Activated CD8-positive, alpha-beta memory T cell treated with anti-CD3 and anti-CD28 coated beads, Interleukin-2, amount 50 U/mL, for 24 hours (primary cell): ENCODE measurements around the gene ANKRD44.

ENCODE experiments used
- DNase-seq: peaks from one replicate; pipeline ENCODE4 v3.0.0-alpha.2; 2020; ENCODE audit errors: extremely low read depth

ANKRD44 gene

GRCh38 chr2:197238043-197238365 is 72.6 kb downstream of the ANKRD44 start:
- DNase-seq: no peak

DNA sequence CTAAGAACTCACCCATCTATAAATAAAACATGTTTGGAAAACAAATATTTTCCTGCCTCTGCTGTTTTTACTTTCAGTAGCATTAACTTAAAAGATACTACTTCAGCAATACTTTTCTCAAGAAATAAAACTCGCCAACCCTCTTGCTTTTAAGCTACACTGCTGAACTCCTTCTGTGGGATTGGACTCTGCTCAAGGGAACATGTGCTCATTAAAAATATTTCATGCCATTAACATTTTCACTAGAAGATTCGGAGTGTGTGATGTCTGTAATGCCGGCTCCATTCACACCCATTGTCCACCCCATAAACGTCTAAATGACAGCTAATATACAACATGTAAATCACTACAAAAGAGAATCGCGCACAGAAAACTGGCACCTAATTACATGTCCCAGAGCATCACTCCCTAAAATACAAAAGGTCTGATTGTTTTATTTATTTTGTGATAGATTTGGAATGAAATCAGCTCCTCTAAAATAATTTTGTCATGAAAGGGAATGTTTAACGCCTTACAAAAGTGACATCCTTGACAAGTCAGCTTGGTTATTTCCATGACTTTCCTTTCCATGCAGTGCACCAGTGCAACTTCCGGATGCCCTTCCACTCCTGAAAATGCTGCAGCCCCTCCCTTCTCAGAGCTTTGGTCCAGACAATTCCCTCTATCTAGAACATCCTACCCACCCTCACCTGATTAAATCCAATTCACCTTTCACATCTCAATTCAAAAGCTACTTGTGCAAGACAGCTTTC is 73.1 kb downstream of the ANKRD44 start:
- no peak for DNase-seq

- DNase-seq: no peak
These were observed 73.8 kb downstream of the ANKRD44 start for GRCh38 chr2:197236816-197237215.

GRCh38 chr2:197236159-197236558 is 74.4 kb downstream of the ANKRD44 start:
- no peak for DNase-seq

GRCh38 chr2:197235711-197236110 is 74.9 kb downstream of the ANKRD44 start:
- no peak for DNase-seq

DNA sequence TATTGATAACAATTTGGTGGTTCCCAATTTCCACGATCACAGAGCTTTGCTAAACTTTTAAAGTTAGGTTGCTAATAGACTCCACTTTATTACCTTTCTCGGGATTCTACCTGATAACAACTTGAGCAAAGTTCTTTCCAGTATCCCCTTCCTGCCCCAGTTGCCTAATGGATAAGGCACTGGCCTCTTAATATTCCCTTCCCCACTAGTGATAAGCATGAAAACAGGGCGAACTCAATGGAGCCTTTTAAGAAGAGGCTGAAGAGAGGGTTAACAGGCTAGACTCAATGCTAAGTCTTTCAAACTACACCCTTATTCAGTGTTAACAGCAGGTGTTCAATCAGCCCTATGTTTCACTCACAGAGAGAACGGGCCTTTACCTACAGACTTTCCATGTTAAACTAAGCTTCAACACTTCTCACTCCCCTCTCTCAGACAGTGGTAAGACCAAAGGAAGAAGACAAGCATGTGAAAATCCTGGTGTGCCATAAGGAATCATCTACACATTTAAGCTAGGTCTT is 75.8 kb downstream of the ANKRD44 start:
- DNase-seq: no peak

DNA sequence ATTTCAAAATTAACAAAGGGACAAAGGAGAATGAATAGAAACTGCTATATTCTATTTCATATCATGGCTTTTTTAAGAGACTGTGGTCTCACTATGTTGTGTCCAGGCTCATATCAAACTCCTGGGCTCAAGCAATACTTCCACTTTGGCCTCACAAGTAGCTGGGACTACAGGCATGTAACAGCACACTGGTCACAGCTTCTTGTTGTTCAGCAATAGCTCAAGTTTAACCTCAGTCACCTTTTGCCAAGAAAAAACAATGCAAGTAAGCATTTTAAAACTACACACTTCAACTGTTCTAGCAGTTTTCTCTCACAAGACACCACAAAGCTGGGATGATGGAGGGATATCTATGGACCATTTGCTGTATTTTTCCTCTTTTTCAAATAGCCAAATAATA is 77.1 kb downstream of the ANKRD44 start:
- DNase-seq: no peak

DNA sequence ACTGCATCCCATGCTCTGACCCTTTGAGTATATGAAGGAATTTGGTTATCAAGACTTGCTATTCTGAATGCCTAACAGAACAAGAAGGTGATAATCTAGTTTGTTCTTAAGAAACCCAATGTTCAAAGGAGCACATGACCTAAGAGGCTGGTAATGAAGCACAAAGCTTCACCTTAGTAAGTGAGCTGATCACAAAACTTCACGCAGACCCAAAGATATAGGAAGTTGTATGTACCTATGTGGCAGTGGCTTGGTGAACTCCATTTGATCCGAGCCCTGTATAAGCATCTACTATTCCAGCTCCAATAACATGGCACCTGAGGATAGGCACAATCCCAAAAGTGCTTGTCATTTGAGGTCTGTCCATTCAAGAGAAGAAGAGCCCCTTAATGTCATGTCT is 78.6 kb downstream of the ANKRD44 start:
- DNase-seq: no peak

- DNase-seq: no peak
These were observed 80.8 kb downstream of the ANKRD44 start for GRCh38 chr2:197229509-197230443.

GRCh38 chr2:197223451-197223850 is 87.1 kb downstream of the ANKRD44 start:
- DNase-seq: no peak

DNA sequence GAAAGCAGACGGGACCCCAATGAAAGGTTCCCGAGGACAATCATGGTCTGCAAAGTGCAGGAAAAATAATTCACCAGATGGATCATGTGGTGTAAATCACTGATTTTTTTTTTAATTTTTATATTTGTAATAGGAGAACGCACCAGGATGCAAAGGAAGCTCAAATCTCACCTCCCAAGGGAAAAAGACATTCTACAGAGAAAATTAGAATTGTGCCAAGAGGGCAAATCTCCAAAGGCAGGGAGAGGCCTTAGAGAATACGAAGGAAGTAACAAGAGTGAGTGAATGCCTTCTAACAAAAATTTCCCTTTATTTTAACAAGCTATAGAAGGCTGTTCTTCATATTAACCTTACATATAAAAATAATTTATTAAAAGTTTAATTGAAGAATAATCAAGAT is 90.9 kb downstream of the ANKRD44 start:
- no peak for DNase-seq

- DNase-seq: no peak
These were observed 93.0 kb downstream of the ANKRD44 start for GRCh38 chr2:197217541-197217940.

- DNase-seq: no peak
These were observed 94.1 kb downstream of the ANKRD44 start for GRCh38 chr2:197216361-197216979.

DNA sequence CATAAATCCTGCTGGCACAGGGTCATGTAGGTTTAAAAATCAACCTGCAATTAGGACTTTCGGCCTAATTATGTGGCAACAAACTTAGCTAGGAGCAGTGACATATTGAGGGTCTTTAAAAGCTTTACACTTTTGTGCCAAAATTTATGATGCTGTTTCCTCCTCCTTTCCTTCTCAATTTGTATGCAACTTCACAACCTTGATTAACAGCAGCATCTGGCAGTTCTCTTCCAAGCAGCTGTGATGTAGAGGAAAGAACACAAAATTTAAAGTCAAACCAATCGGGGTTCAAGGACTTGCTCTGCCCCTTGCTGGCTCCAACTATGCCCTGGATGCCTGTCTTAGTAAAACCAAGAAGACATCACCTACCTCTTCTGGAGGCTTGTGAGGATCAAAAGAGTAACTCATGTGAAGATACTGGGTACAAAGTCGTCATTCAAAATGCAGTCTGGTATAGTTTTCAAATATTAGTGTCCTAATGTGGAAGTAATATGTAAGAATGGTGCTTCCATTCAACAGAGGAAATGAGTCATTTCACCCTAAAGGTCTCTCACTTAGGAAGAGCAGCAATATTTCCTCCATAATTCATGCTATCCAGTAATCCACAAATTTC is 94.7 kb downstream of the ANKRD44 start:
- DNase-seq: no peak

DNA sequence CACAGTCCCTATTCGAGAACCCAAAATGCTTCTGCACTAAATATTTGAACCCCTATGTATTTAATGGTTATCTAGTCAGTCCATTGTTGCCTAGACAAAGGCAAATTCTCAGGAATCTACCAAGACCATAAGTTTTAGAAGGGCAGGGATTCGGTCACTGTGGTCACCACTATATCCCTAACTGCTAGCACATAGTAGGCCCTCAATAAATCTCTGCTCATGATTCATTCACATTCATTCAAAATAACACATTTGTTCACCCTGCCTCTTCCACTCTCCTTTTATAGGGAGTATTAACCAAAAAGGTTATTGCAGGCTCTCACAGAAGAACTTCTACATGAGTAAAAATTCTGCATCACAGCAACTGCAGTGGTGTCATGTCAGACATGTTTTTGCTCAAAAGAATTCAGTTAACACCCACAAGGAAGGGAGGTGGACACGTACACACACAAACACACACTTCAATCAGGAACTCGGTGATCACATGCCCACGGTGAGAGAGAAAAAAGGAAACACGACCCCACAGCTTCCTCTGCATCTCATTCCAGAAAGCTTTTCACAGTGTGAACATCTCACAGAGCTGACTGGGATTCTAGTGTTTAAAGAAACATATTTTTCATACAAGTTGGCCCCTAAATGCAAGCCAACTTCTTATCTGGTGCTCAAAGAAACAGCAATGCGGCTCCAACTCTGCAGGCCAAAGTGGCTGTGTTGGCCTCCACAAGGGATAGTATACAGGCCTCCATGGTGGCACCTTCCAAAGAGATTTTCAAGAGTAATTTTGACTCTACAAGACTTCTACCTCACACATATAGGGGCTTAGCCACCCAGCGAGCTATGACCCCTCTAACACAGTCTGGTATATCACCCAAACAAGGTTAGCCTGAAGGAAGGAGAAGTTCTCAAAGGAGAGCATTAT is 98.0 kb downstream of the ANKRD44 start:
- no peak for DNase-seq

GRCh38 chr2:197211881-197212342 is 98.7 kb downstream of the ANKRD44 start:
- no peak for DNase-seq

DNA sequence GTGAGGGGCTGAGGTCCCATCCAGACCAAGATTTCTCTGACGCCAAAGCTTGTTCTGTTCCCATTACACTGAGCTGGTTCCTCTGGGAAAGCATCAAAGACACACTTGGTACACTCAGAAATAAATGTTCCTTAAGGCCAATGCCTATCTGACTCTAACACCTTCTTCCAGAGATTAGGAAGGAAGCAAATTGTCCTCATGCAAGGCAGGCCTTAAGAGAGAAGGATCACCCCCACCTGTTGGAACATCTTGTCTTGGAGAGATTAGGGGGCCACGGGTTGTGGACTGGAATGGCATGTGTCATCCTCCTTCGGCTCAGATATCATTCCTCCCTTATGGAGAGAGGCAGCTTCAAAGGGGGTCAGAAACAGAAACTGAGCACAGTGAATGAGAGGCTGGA is 100.2 kb downstream of the ANKRD44 start:
- DNase-seq: no peak

DNA sequence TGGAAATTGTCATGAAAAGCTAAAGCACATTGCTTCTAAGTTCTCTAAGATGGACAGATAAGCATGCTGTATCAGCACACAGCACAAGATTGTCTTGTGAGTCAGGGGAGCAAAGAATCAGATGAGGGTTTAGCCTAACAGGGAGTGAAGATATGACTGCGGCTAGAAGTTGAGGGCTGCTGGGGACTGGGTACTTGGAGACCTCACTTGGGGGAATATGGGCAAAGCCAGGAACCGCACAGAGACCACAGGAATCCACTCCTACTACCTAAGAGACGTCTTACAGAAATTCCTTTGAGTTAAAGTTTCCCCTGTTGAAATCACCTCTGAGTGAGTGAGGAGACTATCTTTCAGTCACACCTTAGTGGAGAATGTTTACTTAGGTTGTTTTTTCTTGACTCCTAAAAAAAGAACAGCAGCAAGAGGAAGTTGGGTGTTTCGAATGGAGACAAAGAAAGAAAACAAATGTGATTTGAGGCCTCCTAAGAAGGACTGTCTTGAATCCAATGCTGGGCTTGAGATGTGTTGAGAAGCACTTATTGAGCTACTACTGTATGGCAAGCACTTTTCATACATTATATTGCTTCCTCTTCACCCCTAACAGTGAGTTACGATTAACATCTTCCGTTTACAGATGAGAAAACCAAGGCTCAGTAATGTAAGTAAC is 100.7 kb downstream of the ANKRD44 start:
- DNase-seq: peak; percentile 24

DNA sequence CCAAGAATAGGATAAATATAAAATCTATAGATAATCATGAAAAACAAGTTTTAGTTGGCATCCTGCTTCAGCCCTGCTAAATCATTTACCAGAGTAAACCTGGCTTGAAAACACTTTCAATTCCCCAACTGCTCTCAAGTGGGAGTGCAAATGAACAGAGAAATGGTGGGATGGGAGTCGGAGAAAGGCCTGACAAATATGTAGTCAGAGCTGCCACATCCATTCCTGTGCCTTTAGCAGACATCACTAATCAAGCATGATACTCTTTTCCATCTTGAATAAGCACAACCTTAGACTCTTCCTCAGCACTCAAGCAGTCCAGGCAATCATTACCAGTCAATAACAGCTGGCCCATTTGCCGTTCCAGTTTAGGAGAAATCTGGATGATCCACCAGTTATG is 101.3 kb downstream of the ANKRD44 start:
- no peak for DNase-seq

GRCh38 chr2:197208841-197209240 is 101.7 kb downstream of the ANKRD44 start:
- DNase-seq: no peak
